Cardiac muscle cell (in vitro differentiated cells and primary cell): Measurements from ENCODE around the gene MEGF11. TPM values are rescaled to one million over a fixed set of nuclear protein-coding genes. Genes with fewer than 3 reads are reported as not detected.

Source experiments
- DNase-seq, 2 donors: peaks; one replicate each; pipeline versions ENCODE4 v3.0.0 to v3.0.0-alpha.2; 2010 to 2017; ENCODE audit warnings: low read depth in 1 of 2, low spot score in 1 of 2
- H3K27ac ChIP-seq: fragments of 200-600 bp; sonication (generic); 2 replicates; pipeline ENCODE4 v1.5.1; 2016
- H3K27me3 ChIP-seq: fragments of 200-600 bp; sonication (generic); 2 replicates; pipeline ENCODE4 v1.6.0; 2016; ENCODE audit warnings: control low read depth
- H3K36me3 ChIP-seq: fragments of 200-600 bp; sonication (generic); 2 replicates; pipeline ENCODE4 v1.5.1; 2016; ENCODE audit warnings: control low read depth
- H3K4me1 ChIP-seq: fragments of 200-600 bp; sonication (generic); 2 replicates; pipeline ENCODE4 v1.8.1; 2017; ENCODE audit warnings: low read depth, mild to moderate bottlenecking, mixed run types
- H3K4me3 ChIP-seq: fragments of 200-600 bp; sonication (generic); 2 replicates; pipeline ENCODE4 v1.5.1; 2016; ENCODE audit warnings: mild to moderate bottlenecking
- H3K9me3 ChIP-seq: fragments of 200-600 bp; sonication (generic); 2 replicates; pipeline ENCODE4 v1.5.1; 2017; ENCODE audit warnings: low read depth, mild to moderate bottlenecking, control low read depth
- polyA plus RNA-seq: library from polyadenylated mRNA; unstranded; fragments of >200 nt; fragmentation: Nextera tagmentation; extraction: Ambion mirVana; gene quantifications from 2 replicates; pipeline ENCODE4 v1.2.1, GENCODE V29; 2016
- total RNA-seq: library from RNA; depleted of rRNA; stranded (reverse); fragments of >200 nt; gene quantifications from 2 replicates; pipeline ENCODE4 v1.2.3, GENCODE V29; 2016
- TF ChIP-seq, protein P1 (sequence below): IDR thresholded peaks from 2 replicates; pipeline ENCODE4 v1.5.1; 2012; ENCODE audit warnings: low read depth, mild to moderate bottlenecking, low read length

The MEGF11 gene
- total and polyA plus RNA-seq, 2 experiments from 2014 or later, result 0.30 TPM; not detected in 1

DNA sequence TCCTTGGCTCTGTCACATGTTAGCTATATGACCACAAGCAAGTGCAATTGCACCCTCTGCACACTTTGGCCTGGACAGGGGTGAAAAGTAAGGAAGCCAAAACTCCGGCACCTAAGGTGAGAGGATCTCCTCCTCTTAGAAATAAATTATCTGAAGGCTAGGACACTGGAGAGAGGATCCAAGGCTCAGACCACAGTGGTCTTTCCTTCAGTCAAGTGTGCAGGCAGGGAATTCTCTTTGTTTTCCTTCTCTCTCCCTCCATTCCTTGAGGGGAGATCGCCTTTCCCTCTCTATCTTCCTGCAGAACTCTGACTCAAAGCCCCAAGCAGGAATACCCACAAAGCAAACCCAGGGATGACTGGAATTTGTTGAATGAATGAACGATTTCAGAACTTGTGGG is 3.1 kb upstream of the MEGF11 start:
- no peaks in the 10 kb centered on the region for H3K36me3 ChIP-seq
- no peaks in the 10 kb centered on the region for H3K4me1 ChIP-seq
- H3K4me3 ChIP-seq, result no peak overlapping the region
- TF ChIP-seq, protein P1, sequence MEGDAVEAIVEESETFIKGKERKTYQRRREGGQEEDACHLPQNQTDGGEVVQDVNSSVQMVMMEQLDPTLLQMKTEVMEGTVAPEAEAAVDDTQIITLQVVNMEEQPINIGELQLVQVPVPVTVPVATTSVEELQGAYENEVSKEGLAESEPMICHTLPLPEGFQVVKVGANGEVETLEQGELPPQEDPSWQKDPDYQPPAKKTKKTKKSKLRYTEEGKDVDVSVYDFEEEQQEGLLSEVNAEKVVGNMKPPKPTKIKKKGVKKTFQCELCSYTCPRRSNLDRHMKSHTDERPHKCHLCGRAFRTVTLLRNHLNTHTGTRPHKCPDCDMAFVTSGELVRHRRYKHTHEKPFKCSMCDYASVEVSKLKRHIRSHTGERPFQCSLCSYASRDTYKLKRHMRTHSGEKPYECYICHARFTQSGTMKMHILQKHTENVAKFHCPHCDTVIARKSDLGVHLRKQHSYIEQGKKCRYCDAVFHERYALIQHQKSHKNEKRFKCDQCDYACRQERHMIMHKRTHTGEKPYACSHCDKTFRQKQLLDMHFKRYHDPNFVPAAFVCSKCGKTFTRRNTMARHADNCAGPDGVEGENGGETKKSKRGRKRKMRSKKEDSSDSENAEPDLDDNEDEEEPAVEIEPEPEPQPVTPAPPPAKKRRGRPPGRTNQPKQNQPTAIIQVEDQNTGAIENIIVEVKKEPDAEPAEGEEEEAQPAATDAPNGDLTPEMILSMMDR, result no peak
- H3K9me3 ChIP-seq, result no peaks in the 10 kb centered on the region
- no peak overlapping the region for H3K27ac ChIP-seq
- DNase-seq, result no peak
- H3K27me3 ChIP-seq, result peaks cover 77% of the 10 kb centered on the region

DNA sequence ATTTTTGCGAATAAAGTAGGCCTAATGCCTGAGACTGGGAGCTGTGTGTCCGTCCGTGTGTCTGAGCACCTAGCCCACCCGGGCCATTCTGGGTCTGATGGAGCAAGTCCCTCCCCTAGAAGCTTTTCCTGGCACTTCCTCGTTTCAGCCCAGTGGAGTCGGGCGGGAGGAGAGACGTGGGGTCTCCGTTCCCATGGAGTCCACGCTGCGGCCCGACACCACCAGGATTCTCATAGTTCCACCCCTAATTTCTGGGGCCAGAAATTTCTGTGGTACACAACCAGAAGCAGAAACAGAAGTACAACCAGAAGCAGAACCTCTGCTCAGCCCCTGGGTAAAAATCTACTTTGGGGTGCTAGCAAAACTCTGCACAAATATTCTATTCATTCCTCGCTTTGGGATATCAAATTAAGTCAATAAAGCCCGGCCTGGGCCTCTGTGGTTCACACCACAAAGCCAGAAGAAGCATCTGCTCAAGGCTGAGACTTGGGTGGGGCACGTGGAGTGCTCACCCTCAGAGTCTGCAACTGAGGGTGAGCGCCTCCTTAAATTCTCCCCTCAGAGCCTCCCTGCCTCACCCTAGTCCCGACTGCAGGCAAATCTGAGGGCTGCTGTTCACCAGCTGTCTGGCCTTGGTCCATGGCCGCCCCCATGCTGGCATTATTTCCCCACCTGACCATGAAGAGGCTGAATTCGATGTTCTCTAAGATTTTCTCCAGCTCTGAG is 1.6 kb upstream of the MEGF11 start:
- TF ChIP-seq, protein P1, result no peak
- Histone ChIP-seq H3K9me3 (no peaks in the 10 kb centered on the region), H3K36me3 (no peaks in the 10 kb centered on the region), H3K4me1 (no peaks in the 10 kb centered on the region), H3K27ac (no peak overlapping the region), H3K4me3 (no peak overlapping the region), H3K27me3 (peaks cover 91% of the 10 kb centered on the region)
- DNase-seq, result no peak

DNA sequence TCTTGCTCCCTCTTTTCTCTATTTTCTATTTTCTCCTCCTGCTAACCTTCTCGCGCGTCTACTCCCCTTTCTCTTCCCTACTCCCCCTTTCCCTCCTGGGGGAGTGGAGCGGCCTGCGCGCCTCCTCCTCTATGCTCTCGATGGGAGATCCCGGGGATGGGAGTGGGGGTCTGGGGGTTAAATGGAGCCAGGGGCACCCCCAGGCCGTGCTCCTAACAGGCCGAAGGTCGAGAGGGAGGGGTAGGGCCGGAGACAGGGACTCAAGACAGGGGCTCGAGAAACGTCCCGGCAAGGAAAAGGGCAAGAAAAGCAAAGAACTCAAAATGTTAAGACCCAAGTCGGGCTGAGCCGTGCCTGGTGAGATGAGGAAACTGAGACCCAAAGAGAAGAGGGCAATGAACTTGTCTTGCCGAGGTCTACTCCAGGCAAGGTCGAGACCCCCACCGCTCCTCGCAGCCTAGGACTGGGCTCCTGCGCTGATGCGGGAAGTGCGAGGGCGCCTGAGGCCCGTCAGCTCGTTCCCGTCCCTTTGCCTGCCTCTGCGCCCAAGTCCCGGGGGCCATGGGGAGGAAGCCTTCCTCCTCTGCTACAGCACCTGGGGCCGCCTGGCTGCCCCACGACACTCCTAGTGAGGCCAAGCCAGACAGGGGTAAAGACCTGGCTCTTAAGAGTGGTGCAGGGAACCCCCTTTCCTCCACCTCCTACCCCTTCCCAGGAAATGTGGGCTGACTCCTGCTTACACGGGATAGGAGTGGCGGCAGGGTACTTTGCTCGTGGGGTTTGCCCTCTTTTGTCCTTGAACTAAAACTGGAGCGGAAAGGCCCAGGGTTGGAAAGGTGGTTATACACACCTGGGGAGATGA is 770 bp upstream of the MEGF11 start:
- Histone ChIP-seq H3K9me3 (no peaks in the 10 kb centered on the region), H3K27ac (no peak overlapping the region), H3K4me1 (no peaks in the 10 kb centered on the region), H3K27me3 (peaks cover 99% of the 10 kb centered on the region), H3K36me3 (no peaks in the 10 kb centered on the region), H3K4me3 (peak overlapping the region; percentile 54)
- DNase-seq, result peak in 1 of 2 donors; percentile 14
- TF ChIP-seq, protein P1, result no peak

DNA sequence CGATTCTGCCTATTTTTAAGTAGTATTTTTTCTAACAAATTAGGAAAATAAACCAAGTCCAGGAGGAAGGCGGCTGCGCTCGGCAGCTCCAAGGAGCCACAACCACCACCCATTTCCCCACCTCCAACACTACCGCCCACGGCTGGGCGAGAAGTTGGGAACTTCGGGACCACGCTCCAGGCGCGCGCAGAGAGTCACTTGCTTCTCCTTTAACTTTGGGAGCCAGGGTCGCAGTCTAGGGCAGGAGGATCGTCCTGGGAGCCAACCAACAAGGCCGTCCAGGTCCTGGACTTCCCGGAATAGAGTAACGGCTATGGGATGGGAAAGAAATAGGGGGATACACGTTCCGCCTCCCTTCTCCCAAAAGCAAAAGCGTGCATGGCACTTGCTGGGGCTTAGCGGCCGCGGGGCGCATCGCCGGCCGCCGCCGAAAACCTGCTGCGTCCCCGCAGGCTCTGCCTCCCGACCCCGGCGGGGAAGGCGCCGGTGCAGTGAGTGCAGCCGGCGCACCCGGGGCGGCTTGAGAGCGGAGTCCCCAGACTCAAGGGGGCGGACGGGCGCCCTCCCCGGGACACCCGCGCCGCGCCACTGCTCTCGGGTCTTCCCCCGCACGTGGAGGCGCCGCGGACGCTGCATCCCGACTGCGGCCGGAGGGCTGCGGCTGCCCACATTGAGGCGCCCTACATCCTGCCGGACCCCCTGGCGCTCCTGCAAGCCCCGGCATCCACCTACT is 699 bp downstream of the MEGF11 start:
- Histone ChIP-seq H3K4me1 (no peaks in the 10 kb centered on the region), H3K36me3 (no peaks in the 10 kb centered on the region), H3K4me3 (peak overlapping the region; percentile 54), H3K27ac (no peak overlapping the region), H3K27me3 (peaks cover 99% of the 10 kb centered on the region), H3K9me3 (no peaks in the 10 kb centered on the region)
- DNase-seq, result peak; percentile 8 to 57
- TF ChIP-seq, protein P1, result no peak
